Esophagus (tissue), 2 donors: ENCODE measurements around the gene HMX2. TPM values are rescaled to one million over a fixed set of nuclear protein-coding genes. Genes with fewer than 3 reads are reported as not detected.
A peak's percentile ranks its signal among the peaks of the same experiment; 100 is the strongest.

Experiments used
- H3K27ac ChIP-seq, 2 donors: one replicate each; pipeline ENCODE4 v1.5.1; 2013; ENCODE audit warnings: low read depth in 2 of 2, mild to moderate bottlenecking in 2 of 2, inconsistent platforms in 1 of 2, low read length in 1 of 2, moderate library complexity in 1 of 2
- H3K27me3 ChIP-seq, 2 donors: one replicate each; pipeline ENCODE4 v1.6.1; 2013; ENCODE audit warnings: low read length in 2 of 2, control low read depth in 1 of 2, mild to moderate bottlenecking in 1 of 2; ENCODE audit not compliant: insufficient read depth in 2 of 2, control insufficient read depth in 1 of 2
- H3K36me3 ChIP-seq, 2 donors: one replicate each; pipeline ENCODE4 v1.6.1; 2013; ENCODE audit warnings: low read length in 1 of 2; ENCODE audit not compliant: control insufficient read depth in 2 of 2, insufficient read depth in 2 of 2
- H3K4me1 ChIP-seq, 2 donors: one replicate each; pipeline ENCODE4 v1.6.1; 2013; ENCODE audit warnings: low read length in 1 of 2; ENCODE audit not compliant: control insufficient read depth in 2 of 2, insufficient read depth in 2 of 2
- H3K4me3 ChIP-seq, 2 donors: one replicate each; pipeline ENCODE4 v1.5.1; 2013; ENCODE audit warnings: low read length in 2 of 2, mild to moderate bottlenecking in 2 of 2, low read depth in 1 of 2, moderate library complexity in 1 of 2
- H3K9me3 ChIP-seq, 2 donors: one replicate each; pipeline ENCODE4 v1.6.1; 2013; ENCODE audit warnings: mild to moderate bottlenecking in 2 of 2, low read depth in 1 of 2, low read length in 1 of 2, moderate library complexity in 1 of 2; ENCODE audit not compliant: control insufficient read depth in 2 of 2, insufficient read depth in 1 of 2
- WGBS, 2 donors: extraction: QIAGEN DNeasy Blood & Tissue Kit; methylation state at CpG; one replicate each; pipeline ENCODE4 v1.1.7; 2013; 5-methylcytosine and 5-hydroxymethylcytosine counted together
- polyA plus RNA-seq, 2 donors: library from polyadenylated mRNA; stranded (reverse); fragments of 200-250 nt; gene quantifications; one replicate each; pipeline ENCODE4 v1.2.3, GENCODE V29; 2013
- donor health status: healthy with polysubstance abuse.
- donor health status: Bipolar disorder and iron deficiency.

The HMX2 gene
- polyA plus RNA-seq, 2 donors, result 0.08 TPM; not detected in 1

DNA sequence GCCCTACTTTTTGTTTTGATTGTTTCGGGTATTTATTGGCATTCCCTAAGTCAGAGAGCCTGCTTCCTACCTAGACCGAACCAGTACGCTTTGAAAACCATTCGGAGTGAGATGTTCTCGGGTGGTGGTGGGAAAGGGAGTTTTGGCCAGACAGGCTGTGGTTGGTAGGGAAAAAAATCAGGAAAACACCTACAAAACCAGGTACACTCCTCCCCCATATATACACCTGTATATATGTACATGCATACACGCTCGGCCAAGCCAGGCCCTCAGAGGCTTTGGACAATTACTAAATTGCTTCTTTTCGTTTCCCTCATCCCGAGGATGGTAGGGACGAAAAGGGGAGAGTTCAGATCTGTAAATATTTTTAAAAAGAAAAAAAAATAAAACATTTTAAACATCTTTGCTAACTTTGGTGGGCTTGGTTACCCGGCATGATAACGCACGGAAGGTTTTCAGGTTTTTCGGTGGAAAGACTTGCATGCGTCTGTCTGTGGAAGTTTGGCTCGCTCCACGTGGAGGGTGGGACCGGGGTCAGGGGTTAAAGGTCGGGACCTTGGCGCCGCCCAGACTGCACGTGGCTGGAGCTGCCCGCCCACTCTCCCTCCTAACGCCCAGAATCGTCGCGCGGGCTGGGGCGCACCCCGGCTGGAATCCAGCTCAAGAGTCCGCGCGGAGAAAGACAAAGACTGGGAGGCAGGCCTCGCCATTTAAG, 2.5 kb downstream of the HMX2 start:
- H3K4me3 ChIP-seq, result peak overlapping the region; percentile 42 to 45

DNA sequence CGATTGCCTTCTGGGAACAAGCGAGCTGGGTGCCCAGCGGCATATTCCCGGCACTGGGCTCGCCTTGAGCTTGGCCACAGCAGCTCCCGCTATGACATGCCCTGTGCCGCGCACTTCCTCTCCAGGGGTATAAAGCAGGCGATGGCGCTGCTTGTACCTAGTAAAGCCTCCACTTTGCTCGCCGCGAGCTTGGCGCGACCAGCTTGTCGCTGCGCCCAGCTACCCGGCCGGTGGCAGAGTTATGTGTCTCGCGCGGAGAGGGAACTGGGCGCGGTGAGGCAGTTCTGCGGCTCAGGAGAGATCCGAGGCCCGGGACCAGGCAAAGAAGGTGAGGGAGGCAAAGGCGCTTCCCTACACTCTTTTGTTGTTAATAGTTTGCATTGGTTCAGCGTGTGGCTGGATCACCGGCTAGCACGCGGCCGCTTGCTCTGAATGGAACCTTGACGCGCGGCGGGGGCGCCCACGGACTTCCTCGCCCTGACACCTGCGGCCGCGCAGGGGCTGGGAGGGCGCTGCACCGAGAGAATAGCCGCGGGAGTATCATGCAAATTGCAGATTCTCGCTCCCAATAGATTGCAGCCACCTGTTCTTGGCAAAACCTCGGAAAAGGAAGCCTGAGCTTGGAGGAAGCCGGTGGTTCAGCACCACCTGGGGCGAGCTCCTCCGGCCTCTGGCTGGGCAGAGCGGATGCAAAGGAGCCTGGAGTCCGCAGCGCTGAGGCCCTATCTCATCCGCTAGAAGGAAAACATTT, 3.2 kb downstream of the HMX2 start:
- peaks cover 14 to 31% of the 10 kb centered on the region in 2 donors for H3K27me3 ChIP-seq
- H3K9me3 ChIP-seq, result no peaks in the 10 kb centered on the region
- peaks cover 13 to 30% of the 10 kb centered on the region in 2 donors for H3K4me1 ChIP-seq
- H3K27ac ChIP-seq, result no peak overlapping the region
- no peaks in the 10 kb centered on the region for H3K36me3 ChIP-seq
- 4% methylated on average over 56 of the region's 56 CpGs for WGBS, 2 donors
- peak overlapping the region in 1 of 2 donors; percentile 23 for H3K4me3 ChIP-seq

More for the DNA sequence above, 2.5 kb downstream of the HMX2 start:
- Histone ChIP-seq H3K4me1 (peaks cover 17 to 36% of the 10 kb centered on the region in 2 donors), H3K9me3 (no peaks in the 10 kb centered on the region), H3K36me3 (no peaks in the 10 kb centered on the region), H3K27me3 (peaks cover 14 to 37% of the 10 kb centered on the region in 2 donors), H3K27ac (no peak overlapping the region)
- 10% methylated on average over 34 of the region's 34 CpGs for WGBS, 2 donors

DNA sequence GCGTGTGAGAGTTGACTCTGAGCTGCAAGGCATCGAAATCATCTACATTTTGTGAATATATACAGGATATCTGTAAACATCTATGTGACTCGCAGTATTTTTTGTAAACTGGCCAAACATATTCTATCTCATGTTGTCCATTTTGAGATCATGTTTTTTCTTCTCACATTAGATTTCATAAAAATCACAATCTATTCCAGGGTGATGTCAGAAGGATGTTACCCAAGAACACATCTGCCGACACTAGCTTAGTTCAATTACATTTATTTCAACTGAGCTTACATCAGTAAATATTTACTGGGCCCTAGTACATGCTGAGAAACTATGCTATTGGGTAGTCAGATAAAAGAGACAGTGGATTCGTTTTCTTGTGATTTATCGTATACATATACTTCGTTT, 3.8 kb downstream of the HMX2 start:
- Histone ChIP-seq H3K4me3 (no peak overlapping the region), H3K27me3 (peaks cover 14 to 25% of the 10 kb centered on the region in 2 donors), H3K4me1 (peaks cover 11 to 30% of the 10 kb centered on the region in 2 donors), H3K36me3 (no peaks in the 10 kb centered on the region), H3K27ac (no peak overlapping the region), H3K9me3 (no peaks in the 10 kb centered on the region)
- 28 to 30% methylated on average over 7 of the region's 7 CpGs for WGBS, 2 donors

DNA sequence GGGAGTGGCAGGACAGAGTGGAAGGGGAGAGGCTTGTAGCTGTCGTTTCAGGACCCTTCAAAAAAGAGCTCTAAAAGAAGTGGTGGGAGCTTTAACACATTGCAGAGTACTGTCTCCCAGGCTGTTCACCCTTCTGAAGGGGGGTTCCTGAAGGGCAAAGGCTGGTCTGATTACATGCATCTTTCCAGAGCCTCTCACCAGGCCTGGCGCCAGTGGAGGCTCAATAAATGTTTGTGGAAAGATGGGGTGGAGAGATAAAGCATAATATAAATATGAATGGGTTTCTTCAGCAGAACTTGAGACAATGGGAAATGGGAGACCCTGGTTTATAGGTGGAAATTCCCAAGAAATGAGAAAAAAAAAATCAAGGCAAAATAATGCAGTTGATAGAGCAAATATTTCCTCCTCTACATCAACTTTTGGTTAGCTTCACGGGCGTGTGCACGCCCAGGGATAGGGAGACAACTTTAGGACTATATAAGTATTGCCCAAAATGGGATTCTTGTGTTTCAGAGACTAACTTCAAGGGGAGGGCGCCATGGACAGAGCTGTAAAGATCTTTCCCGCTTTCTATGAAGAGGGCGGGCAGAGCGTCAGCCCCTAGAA, 5.7 kb downstream of the HMX2 start:
- H3K4me1 ChIP-seq, result peaks cover 6 to 21% of the 10 kb centered on the region in 2 donors
- H3K27ac ChIP-seq, result no peak overlapping the region
- peaks cover 3 to 7% of the 10 kb centered on the region in 2 donors for H3K27me3 ChIP-seq
- no peak overlapping the region for H3K4me3 ChIP-seq
- WGBS, 2 donors, result 40 to 43% methylated on average over 9 of the region's 9 CpGs
- H3K9me3 ChIP-seq, result no peaks in the 10 kb centered on the region
- H3K36me3 ChIP-seq, result no peaks in the 10 kb centered on the region

DNA sequence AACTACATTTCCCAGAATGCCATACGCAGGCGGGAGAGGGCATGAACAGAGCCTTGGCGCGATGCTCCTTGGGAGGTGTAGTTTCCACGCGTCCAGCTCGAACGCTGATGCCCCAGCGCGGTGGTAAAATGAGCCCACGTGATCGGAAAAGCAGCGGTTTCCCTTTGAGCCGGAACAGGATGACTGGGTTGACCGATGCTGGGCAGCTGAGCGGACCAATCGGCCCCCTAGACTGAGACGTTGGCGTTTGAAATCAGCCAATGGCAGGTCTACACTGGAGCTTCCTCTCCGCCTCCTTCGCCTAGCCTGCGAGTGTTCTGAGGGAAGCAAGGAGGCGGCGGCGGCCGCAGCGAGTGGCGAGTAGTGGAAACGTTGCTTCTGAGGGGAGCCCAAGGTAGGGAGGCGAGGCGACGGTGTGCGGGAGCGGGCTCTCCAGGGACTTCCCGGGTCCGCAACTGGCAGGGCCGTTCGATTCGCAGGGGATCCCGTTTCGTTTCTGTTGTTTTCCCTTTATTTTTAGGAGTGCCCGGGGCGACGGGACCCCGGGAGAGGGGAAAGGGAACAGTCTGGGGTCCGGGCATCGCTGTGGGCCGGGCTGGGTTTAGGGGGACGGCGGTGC, 6.3 kb downstream of the HMX2 start, which contains the start of gene BUB3:
Gene BUB3, plus strand, starts transcription at position 311 of the 619 bp plus-strand sequence. CDS start 516 bp downstream, outside the sequence.
- H3K27me3 ChIP-seq, result peaks cover 3 to 6% of the 10 kb centered on the region in 2 donors
- H3K9me3 ChIP-seq, result no peaks in the 10 kb centered on the region
- H3K4me1 ChIP-seq, result peaks cover 6 to 18% of the 10 kb centered on the region in 2 donors
- H3K4me3 ChIP-seq, result peak within 1 kb of the TSS; percentile 96
- no peaks in the 10 kb centered on the region for H3K36me3 ChIP-seq
- H3K27ac ChIP-seq, result peak within 1 kb of the TSS; percentile 88 to 92
- WGBS, 2 donors, result 0% methylated on average over 49 to 50 of the region's 50 CpGs

DNA sequence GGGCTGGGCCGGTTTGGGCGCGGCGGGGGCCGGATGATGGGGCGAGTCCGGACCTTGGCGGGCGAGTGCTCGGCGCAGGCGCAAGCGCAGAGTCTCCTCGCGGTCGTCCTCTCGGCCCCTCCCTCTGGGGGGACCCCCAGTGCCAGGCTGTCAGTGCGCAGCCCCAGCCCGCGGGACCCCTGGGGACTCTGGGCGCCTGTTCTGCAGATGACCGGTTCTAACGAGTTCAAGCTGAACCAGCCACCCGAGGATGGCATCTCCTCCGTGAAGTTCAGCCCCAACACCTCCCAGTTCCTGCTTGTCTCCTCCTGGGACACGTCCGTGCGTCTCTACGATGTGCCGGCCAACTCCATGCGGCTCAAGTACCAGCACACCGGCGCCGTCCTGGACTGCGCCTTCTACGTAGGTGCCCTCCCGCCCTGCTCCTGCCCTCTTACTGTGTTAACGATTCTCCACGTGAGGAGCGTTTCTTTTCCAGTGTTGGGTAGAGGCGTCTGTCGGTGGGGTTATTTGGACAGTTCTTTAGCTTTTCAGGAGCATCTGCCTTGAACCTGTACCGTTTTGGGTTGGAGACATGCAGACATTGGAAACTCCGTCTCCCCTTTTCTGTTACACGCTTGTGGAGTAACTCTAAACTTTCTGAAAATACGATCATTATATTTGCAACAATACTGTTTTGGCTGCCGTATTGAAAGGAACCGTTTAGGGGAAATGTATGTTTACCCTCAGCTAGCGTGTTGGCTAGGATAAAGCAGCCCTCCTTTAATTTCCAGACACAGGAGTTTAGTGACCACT, 7.0 kb downstream of the HMX2 start:
- WGBS, 2 donors, result 4% methylated on average over 42 to 49 of the region's 49 CpGs
- Histone ChIP-seq H3K4me1 (peaks cover 6 to 14% of the 10 kb centered on the region in 2 donors), H3K9me3 (no peaks in the 10 kb centered on the region), H3K27ac (peak overlapping the region; percentile 88 to 92), H3K36me3 (no peaks in the 10 kb centered on the region), H3K4me3 (peak overlapping the region; percentile 96), H3K27me3 (peaks cover 3 to 6% of the 10 kb centered on the region in 2 donors)

DNA sequence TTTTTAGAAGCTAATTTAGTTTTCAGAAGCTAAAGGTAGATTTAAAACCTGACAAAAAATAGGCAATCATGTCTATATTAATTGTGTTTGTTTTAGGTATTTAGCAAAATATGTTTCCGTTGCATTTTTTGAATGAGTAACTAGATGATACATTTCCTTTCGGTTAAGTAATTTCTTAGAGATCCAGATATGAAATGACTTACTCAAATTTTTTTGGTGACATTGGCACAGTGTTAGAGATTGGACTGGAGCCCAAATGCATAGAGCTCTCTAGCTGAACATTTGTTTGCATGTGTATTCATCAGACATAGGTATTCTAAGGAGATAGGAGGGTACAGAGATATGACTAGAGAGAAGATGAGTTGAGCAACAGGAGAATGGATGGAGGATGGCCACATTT, 8.1 kb downstream of the HMX2 start:
- no peaks in the 10 kb centered on the region for H3K9me3 ChIP-seq
- peaks cover 4 to 5% of the 10 kb centered on the region in 2 donors for H3K4me1 ChIP-seq
- 83 to 84% methylated on average over 2 of the region's 2 CpGs for WGBS, 2 donors
- peaks cover 0 to 2% of the 10 kb centered on the region in 2 donors for H3K27me3 ChIP-seq
- no peak overlapping the region for H3K27ac ChIP-seq
- no peak overlapping the region for H3K4me3 ChIP-seq
- peaks cover 0 to 2% of the 10 kb centered on the region in 2 donors for H3K36me3 ChIP-seq

DNA sequence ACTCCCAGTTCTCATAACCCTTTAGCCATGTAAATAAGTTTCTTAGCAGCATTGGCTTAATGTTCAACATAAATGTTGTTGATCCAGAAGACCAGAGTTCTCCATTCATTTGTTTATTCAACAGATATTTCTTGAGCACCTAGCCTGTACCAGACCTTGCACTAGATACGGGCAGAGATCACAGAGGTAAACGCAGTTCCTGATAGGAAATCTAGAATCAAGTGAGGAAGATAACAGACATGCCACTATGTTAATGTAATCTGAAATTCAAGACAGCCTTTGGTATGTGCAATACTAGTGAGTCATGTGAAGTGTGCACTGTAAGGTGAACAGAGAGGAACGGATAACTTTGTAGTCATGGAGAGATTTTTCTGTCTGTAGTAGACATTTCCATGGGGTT, 9.3 kb downstream of the HMX2 start:
- no peaks in the 10 kb centered on the region for H3K9me3 ChIP-seq
- no peaks in the 10 kb centered on the region for H3K4me1 ChIP-seq
- 80 to 85% methylated on average over 3 of the region's 3 CpGs for WGBS, 2 donors
- H3K27ac ChIP-seq, result no peak overlapping the region
- H3K27me3 ChIP-seq, result no peaks in the 10 kb centered on the region
- H3K4me3 ChIP-seq, result no peak overlapping the region
- H3K36me3 ChIP-seq, result peaks cover 0 to 2% of the 10 kb centered on the region in 2 donors
